K562 (cell line): ENCODE measurements around the gene PLEKHM3.

Experiments
- MTA3 ChIP-seq: fragments of 450-650 bp; formaldehyde crosslinking; IDR thresholded peaks from 2 replicates; pipeline ENCODE4 v1.6.1; 2017; ENCODE audit warnings: mild to moderate bottlenecking, borderline replicate concordance
- RBBP5 ChIP-seq: fragments of 200-600 bp; sonication (generic); IDR thresholded peaks from 2 replicates; pipeline ENCODE4 v1.6.1; 2012; ENCODE audit warnings: borderline replicate concordance, mild to moderate bottlenecking, low read length, control low read depth, inconsistent platforms; ENCODE audit not compliant: insufficient read depth, poor library complexity, severe bottlenecking
- ZNF384 ChIP-seq: IDR thresholded peaks from 2 replicates; pipeline ENCODE4 v1.6.1; 2012; ENCODE audit warnings: low read depth, low read length, improper control_type of control experiment
- TF ChIP-seq, protein P1 (sequence below), 3 experiments: IDR thresholded peaks in 2 of 3; conservative IDR thresholded peaks in 1 of 3; 2 replicates each; pipeline ENCODE4 v1.5.1; 2011 to 2012; ENCODE audit warnings: low read length in 3 of 3, mild to moderate bottlenecking in 3 of 3, control low read depth in 2 of 3, improper control_type of control experiment in 1 of 3, inconsistent platforms in 1 of 3, low read depth in 1 of 3, mixed read lengths in 1 of 3, moderate library complexity in 1 of 3; ENCODE audit not compliant: insufficient read depth in 2 of 3

GRCh38 chr2:207951734-207952470, 73.4 kb downstream of the PLEKHM3 start:
- TF ChIP-seq MTA3 (no peak), ZNF384 (no peak), RBBP5 (no peak)
- TF ChIP-seq, protein P1, sequence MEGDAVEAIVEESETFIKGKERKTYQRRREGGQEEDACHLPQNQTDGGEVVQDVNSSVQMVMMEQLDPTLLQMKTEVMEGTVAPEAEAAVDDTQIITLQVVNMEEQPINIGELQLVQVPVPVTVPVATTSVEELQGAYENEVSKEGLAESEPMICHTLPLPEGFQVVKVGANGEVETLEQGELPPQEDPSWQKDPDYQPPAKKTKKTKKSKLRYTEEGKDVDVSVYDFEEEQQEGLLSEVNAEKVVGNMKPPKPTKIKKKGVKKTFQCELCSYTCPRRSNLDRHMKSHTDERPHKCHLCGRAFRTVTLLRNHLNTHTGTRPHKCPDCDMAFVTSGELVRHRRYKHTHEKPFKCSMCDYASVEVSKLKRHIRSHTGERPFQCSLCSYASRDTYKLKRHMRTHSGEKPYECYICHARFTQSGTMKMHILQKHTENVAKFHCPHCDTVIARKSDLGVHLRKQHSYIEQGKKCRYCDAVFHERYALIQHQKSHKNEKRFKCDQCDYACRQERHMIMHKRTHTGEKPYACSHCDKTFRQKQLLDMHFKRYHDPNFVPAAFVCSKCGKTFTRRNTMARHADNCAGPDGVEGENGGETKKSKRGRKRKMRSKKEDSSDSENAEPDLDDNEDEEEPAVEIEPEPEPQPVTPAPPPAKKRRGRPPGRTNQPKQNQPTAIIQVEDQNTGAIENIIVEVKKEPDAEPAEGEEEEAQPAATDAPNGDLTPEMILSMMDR (IDR thresholded peaks at IDR 0.05 in 2 of 3, conservative IDR thresholded peaks at IDR 0.05 in 1 of 3; ENCODE audit: insufficient read depth in 2 of 3, low read depth in 1 of 3, low read length in 3 of 3) = no peak
